Fibroblast of the aortic adventitia (primary cell): ENCODE measurements around the gene XPNPEP2. TPM values are rescaled to one million over a fixed set of nuclear protein-coding genes. Genes with fewer than 3 reads are reported as not detected.

Source experiments
- DNase-seq: peaks from one replicate; pipeline ENCODE4 v3.0.0-alpha.2; 2010; ENCODE audit warnings: low read depth
- H3K4me3 ChIP-seq: 2 replicates; pipeline ENCODE4 v1.5.1; 2011; ENCODE audit warnings: low read depth, mild to moderate bottlenecking, control low read depth, low read length, moderate library complexity
- CTCF ChIP-seq: IDR thresholded peaks from 2 replicates; pipeline ENCODE4 v1.5.1; 2011; ENCODE audit warnings: mild to moderate bottlenecking, low read length, control low read depth, inconsistent platforms; ENCODE audit not compliant: insufficient read depth
- total RNA-seq: library from RNA; depleted of rRNA; stranded (reverse); fragments of >200 nt; gene quantifications from 2 replicates; pipeline ENCODE4 v1.2.3, GENCODE V29; 2012; ENCODE audit warnings: low replicate concordance

Gene XPNPEP2
- 3.6 and 5.7 TPM in 2 replicates for total RNA-seq

DNA sequence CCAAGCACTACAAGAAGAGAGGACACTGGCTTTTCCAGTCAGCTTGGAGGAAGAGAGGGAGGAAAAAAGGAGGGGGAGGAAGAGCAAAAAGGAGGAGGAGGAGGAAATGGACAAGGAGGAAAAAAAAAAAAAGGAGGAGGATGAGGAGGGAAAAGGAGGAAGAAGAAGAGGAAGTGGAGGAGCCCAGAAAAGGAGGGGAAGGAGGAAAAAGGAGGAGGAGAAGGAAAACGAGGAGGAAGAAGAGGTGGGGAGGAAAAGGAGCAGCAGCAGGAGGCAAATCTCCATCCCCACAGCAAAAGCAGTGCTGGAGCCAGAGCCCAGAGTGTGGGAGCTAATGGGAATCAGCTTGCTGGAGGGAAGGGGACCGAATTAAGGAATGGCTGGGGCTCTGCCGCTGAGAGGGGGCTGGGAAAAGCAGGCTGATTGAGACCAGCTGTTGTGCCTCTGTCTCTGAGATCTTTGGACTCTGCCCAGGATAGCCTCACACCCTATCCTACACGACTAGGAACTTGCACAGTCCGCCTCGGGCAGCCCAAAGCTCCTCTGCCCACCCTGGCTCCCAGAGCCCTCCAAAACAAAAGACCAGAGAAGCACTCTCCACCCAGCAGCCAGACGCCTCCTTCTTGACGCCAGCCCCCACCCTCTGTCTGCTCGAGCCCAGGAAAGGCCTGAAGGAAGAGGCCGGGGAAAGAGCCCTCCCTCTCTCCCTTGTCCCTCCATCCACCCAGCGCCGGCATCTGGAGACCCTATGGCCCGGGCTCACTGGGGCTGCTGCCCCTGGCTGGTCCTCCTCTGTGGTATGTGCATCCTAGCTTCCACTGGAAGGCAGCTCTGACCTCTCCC, at the start of gene XPNPEP2:
XPNPEP2 (plus strand) TSS at position 514 of the 843 bp plus-strand sequence; CDS start at position 749, 235 bp downstream.
- TF ChIP-seq CTCF = no peak
- peak within 1 kb of the TSS; percentile 31 for H3K4me3 ChIP-seq
- DNase-seq = peak; percentile 87

DNA sequence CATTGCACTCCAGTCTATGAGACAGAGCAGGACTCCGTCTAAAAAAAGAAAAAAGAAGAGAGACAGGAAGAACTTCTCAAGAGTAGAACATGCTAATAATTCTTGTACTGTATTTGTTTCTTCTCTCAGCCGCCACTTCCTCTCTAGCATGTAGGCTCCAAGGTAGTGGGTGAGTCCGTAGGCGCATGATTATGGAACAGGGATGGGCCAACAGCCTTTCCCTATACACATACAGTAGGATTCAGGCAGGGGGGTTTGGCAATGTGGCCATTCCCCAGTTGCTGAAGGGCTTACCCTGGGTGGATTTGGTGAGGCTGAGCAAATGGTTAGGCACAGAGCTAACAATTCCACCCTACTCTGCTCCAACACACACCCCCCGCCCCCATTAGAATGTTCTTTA, 49.0 kb upstream of the XPNPEP2 start:
- H3K4me3 ChIP-seq = no peak overlapping the region
- no peak for DNase-seq
- TF ChIP-seq CTCF = no peak

DNA sequence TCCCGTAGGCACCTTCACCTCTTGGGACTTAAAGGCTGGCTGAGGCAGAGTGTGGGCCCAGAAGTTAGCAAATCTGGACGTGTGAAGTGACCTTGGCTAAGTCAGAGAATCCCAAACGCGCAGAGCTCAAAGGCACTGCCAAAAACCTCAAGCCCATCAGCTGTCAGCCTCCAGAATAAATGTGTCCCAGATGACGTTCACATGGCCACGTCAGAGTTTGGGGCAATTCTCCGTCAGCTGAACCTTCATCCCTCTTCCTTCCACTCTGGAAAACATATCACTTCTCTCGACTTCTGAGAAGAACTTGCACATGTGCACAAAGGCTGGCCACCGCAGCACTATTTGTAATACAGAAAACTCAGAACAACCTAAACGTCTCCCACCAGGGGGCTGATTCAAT, 48.3 kb upstream of the XPNPEP2 start:
- peak; percentile 77 for DNase-seq
- no peak for TF ChIP-seq CTCF
- no peak overlapping the region for H3K4me3 ChIP-seq

- H3K4me3 ChIP-seq = no peak overlapping the region
- DNase-seq = no peak
- no peak for TF ChIP-seq CTCF
These were observed 45.4 kb upstream of the XPNPEP2 start for GRCh38 chrX:129693354-129693753.

- H3K4me3 ChIP-seq = no peak overlapping the region
- no peak for TF ChIP-seq CTCF
- DNase-seq = no peak
These were observed 44.0 kb upstream of the XPNPEP2 start for GRCh38 chrX:129694805-129695204.

DNA sequence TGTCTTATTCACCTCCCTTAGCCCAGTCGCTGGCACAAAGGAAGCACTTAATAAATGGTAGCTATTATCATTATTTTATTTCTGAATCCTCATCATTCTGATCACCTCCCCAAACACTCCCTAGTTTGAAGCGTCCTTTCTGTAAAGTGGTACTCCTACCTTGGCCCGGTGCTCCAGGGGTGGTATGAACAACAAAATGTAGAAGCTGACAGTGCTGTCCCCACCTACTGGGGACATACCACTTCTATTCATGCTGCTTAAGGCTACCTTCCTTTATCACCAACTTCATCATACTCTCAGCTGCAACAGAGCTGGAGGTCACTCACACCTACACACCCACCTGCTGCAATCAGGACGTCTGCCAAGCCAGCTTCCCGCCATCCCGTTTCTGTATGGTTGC, 43.2 kb upstream of the XPNPEP2 start:
- no peak for DNase-seq
- no peak for TF ChIP-seq CTCF
- H3K4me3 ChIP-seq = no peak overlapping the region
